Stimulated activated naive CD8-positive, alpha-beta T cell treated with anti-CD3 and anti-CD28 coated beads, Interleukin-15, Interleukin-2, amounts not matched to agents 100 ng/mL and 50 ng/mL, for 24 hours (primary cell): Measurements from ENCODE around the gene GPR150.
A peak's percentile ranks its signal among the peaks of the same experiment; 100 is the strongest.

Source experiments
- H3K27ac Mint-ChIP-seq: one replicate; pipeline ENCODE4 v1.8.0; 2021; ENCODE audit warnings: mild to moderate bottlenecking, mixed read lengths
- H3K27me3 Mint-ChIP-seq: one replicate; pipeline ENCODE4 v1.8.0; 2021; ENCODE audit warnings: mixed read lengths
- H3K36me3 Mint-ChIP-seq: one replicate; pipeline ENCODE4 v1.8.0; 2021; ENCODE audit warnings: low read depth, mixed read lengths
- H3K4me1 Mint-ChIP-seq: one replicate; pipeline ENCODE4 v1.8.0; 2021; ENCODE audit warnings: low read depth, mixed read lengths
- H3K4me3 Mint-ChIP-seq: one replicate; pipeline ENCODE4 v1.8.0; 2021; ENCODE audit warnings: mild to moderate bottlenecking, mixed read lengths
- H3K9me3 Mint-ChIP-seq: one replicate; pipeline ENCODE4 v1.8.0; 2021; ENCODE audit warnings: mixed read lengths

The GPR150 gene

DNA sequence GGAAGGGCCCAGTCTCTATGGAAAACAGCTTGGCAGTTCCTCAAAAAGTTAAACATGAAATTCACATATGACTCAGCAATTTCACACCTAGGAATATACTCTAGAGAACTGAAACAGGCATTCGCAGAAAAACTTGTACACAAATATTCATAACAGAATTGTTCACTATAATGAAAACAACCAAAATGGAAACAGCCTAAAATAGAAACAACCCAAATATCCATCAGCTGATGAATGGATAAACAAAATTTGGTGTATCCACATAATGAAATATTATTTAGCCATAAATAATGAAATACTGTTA lies 4.8 kb upstream of the GPR150 start:
- H3K4me3 Mint-ChIP-seq, result no peak overlapping the region
- peaks cover 10% of the 10 kb centered on the region for H3K9me3 Mint-ChIP-seq
- no peak overlapping the region for H3K27ac Mint-ChIP-seq
- H3K27me3 Mint-ChIP-seq, result no peaks in the 10 kb centered on the region
- H3K36me3 Mint-ChIP-seq, result peaks cover 20% of the 10 kb centered on the region
- H3K4me1 Mint-ChIP-seq, result peaks cover 34% of the 10 kb centered on the region

- Mint-ChIP-seq H3K4me1 (peaks cover 42% of the 10 kb centered on the region), H3K4me3 (no peak overlapping the region), H3K27me3 (no peaks in the 10 kb centered on the region), H3K9me3 (peaks cover 10% of the 10 kb centered on the region), H3K36me3 (peaks cover 20% of the 10 kb centered on the region), H3K27ac (no peak overlapping the region)
Measured at GRCh38 chr5:95617057-95617456, 2.8 kb upstream of the GPR150 start.

DNA sequence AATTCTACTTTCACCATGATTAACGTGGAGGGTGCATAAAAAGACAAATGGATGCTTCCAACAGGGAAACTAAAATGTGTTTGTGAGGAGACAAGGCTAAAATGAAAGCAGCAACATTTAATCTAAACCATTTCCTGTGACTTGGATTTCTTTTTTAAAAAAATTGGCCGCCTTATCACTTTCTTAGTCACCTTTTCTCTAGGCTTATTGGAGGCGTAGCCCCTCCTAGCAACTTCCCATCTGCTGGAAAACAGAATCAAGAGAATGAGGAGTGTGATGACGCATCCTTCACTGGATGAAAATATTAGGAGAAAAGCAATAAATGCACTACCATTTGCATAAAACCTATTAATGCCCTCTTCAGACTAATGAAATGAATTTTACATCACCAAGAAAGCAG lies 791 bp upstream of the GPR150 start:
- Mint-ChIP-seq H3K4me1 (peaks cover 40% of the 10 kb centered on the region), H3K27me3 (no peaks in the 10 kb centered on the region), H3K27ac (no peak overlapping the region), H3K36me3 (peaks cover 7% of the 10 kb centered on the region), H3K9me3 (peaks cover under 1% of the 10 kb centered on the region), H3K4me3 (peak overlapping the region; percentile 79)

DNA sequence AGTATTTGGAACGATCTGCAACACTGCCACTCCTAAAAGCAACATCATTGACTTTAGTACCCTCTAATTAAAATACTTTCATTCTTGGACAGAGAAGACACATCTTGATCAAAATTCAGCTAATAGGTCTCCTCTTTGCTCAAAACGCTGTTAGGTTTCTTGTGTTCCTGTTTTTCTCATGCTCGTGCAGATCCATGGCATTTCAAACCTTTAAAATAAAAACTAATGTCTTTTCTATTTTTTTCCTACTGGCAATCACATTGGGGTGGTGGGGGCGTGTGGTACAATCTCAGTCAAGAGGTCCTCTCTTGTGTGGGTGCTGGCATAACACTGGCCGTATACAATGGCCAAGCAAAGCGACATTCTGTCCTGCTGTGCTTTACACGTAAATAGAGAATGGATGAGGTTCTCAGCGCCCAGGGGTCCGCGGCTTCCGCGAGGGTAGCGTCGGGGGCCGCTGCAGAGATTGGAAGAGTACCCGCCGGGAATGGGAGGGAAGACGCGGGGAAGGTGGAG lies 315 bp upstream of the GPR150 start:
- Mint-ChIP-seq H3K4me1 (peaks cover 40% of the 10 kb centered on the region), H3K27ac (peak overlapping the region; percentile 32), H3K27me3 (no peaks in the 10 kb centered on the region), H3K36me3 (peaks cover 4% of the 10 kb centered on the region), H3K4me3 (peak overlapping the region; percentile 79), H3K9me3 (no peaks in the 10 kb centered on the region)

DNA sequence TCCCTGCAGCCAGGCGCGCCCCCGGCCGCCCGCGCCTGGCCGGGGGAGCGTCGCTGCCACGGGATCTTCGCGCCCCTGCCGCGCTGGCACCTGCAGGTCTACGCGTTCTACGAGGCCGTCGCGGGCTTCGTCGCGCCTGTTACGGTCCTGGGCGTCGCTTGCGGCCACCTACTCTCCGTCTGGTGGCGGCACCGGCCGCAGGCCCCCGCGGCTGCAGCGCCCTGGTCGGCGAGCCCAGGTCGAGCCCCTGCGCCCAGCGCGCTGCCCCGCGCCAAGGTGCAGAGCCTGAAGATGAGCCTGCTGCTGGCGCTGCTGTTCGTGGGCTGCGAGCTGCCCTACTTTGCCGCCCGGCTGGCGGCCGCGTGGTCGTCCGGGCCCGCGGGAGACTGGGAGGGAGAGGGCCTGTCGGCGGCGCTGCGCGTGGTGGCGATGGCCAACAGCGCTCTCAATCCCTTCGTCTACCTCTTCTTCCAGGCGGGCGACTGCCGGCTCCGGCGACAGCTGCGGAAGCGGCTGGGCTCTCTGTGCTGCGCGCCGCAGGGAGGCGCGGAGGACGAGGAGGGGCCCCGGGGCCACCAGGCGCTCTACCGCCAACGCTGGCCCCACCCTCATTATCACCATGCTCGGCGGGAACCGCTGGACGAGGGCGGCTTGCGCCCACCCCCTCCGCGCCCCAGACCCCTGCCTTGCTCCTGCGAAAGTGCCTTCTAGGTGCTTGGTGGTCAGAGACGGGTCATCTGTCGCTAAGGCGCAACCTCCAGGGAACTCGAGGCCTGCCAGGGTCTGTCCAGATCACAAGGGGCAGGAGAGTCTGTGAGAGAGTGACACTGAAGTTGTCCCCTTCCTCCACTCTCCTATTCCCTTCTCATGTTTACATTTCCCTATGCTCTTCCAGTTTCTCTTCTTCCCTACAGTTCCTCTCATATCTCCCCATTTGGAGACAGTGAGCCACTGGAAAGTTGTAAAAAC lies 1.3 kb downstream of the GPR150 start:
- no peaks in the 10 kb centered on the region for H3K27me3 Mint-ChIP-seq
- peak overlapping the region; percentile 81 for H3K27ac Mint-ChIP-seq
- H3K36me3 Mint-ChIP-seq, result no peaks in the 10 kb centered on the region
- no peaks in the 10 kb centered on the region for H3K9me3 Mint-ChIP-seq
- peak overlapping the region; percentile 67 for H3K4me3 Mint-ChIP-seq
- peaks cover 34% of the 10 kb centered on the region for H3K4me1 Mint-ChIP-seq

DNA sequence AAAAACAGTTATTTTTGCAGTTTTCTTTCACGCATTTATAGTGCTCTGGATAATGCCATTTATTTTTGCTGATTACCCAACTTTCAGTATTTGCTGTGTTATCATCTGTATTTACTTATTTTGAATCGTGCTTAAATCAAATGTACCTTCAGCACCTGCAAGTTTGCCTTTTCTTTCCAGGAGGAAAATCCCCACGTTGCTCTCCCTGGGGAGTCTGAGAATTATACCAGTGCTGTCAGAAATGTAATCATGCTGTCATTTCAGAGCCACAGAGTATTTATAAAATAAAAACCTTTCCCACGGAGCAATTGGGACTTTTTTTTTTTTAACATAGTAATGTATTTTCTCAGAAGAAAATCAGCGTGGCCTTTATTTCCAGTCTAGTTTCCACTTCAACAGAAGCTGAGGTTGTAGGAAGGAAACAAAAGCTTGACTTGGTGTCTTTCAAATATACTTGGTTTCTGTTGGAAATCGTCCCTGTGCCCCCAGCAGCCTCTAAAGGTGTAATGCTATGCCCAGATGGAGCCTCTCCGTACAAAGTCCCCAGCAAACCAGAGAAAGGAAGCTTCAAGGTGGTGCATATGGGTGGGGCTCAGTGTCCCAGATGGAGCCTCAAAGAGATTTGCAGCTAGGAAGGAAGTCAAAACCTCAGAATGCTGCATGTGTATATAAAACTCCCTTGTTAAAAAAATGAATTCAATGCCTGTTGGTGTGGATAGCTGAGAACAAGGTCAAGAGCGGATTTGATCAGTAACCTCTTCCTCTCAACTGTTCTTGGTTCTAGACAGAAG lies 2.1 kb downstream of the GPR150 start:
- Mint-ChIP-seq H3K9me3 (no peaks in the 10 kb centered on the region), H3K27ac (peak overlapping the region; percentile 81), H3K36me3 (no peaks in the 10 kb centered on the region), H3K27me3 (no peaks in the 10 kb centered on the region), H3K4me3 (peak overlapping the region; percentile 67), H3K4me1 (peaks cover 34% of the 10 kb centered on the region)

GRCh38 chr5:95623706-95624105 lies 3.8 kb downstream of the GPR150 start:
- Mint-ChIP-seq H3K27me3 (no peaks in the 10 kb centered on the region), H3K27ac (no peak overlapping the region), H3K4me3 (no peak overlapping the region), H3K36me3 (no peaks in the 10 kb centered on the region), H3K9me3 (no peaks in the 10 kb centered on the region), H3K4me1 (peaks cover 28% of the 10 kb centered on the region)

DNA sequence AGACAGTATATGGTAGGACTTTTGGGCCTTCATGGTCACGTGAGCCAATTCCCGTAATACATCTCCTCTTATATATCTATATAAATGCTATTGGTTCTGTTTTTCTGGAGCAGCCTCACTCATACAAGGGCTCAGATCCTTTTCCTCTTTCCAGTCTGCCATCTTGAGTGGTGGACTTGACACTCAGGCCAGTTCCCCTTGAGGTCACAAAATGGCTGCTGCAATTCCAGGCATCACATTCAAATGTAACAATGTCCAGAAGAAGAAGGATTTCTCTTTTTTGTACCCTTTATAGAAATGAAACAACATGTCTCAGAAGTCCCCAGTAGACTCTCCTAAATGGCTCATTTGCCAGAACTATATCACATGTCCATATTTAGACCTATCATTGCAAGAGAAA lies 4.5 kb downstream of the GPR150 start:
- H3K27me3 Mint-ChIP-seq, result no peaks in the 10 kb centered on the region
- no peak overlapping the region for H3K27ac Mint-ChIP-seq
- H3K36me3 Mint-ChIP-seq, result no peaks in the 10 kb centered on the region
- peaks cover 22% of the 10 kb centered on the region for H3K4me1 Mint-ChIP-seq
- H3K9me3 Mint-ChIP-seq, result no peaks in the 10 kb centered on the region
- H3K4me3 Mint-ChIP-seq, result no peak overlapping the region

GRCh38 chr5:95626701-95627100 lies 6.8 kb downstream of the GPR150 start:
- Mint-ChIP-seq H3K27ac (no peak overlapping the region), H3K36me3 (no peaks in the 10 kb centered on the region), H3K4me3 (no peak overlapping the region)

DNA sequence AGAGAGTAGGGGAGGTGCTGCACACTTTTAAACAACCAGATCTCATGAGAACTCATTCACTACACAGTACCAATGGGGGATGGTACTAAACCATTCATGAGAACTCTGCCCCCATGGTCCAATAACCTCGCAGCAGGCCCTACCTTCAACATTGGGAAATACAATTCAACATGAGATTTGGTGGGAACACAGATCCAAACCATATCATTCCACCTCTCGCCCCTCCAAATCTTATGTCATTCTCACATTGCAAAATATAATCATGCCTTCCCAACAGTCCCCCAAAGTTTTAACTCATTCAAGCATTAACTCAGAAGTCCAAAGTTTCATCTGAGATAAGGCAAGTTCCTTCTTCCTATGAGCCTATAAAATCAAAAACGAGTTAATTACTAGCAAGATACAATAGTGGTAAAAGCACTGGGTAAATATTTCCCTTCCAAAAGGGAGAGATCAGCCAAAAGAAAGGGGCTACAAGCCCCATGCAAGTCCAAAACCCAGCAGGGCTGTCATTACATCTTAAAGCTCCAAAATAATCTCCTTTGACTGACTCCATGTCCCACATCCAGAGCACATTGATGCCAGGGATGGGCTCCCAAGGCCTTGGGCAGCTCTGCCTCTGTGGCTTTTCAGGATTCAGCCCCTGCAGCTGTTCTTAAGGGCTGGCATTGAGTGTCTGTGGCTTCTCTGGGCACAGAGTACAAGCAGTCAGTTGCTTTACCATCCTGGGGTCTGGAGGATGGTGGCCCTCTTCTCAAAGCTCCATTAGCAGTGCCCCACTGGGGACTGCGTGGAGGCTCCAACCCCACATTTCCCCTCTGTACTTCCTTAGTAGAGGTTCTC lies 8.3 kb downstream of the GPR150 start:
- Mint-ChIP-seq H3K27me3 (no peaks in the 10 kb centered on the region), H3K4me3 (no peak overlapping the region), H3K36me3 (peaks cover 4% of the 10 kb centered on the region), H3K4me1 (peaks cover 20% of the 10 kb centered on the region), H3K27ac (no peak overlapping the region), H3K9me3 (peaks cover 14% of the 10 kb centered on the region)

More at GRCh38 chr5:95626701-95627100, 6.8 kb downstream of the GPR150 start:
- Mint-ChIP-seq H3K27me3 (no peaks in the 10 kb centered on the region), H3K9me3 (peaks cover 6% of the 10 kb centered on the region), H3K4me1 (peaks cover 20% of the 10 kb centered on the region)

GRCh38 chr5:95628933-95629332 lies 9.0 kb downstream of the GPR150 start:
- Mint-ChIP-seq H3K9me3 (peaks cover 14% of the 10 kb centered on the region), H3K27me3 (no peaks in the 10 kb centered on the region), H3K4me3 (no peak overlapping the region), H3K27ac (no peak overlapping the region), H3K36me3 (peaks cover 4% of the 10 kb centered on the region), H3K4me1 (peaks cover 20% of the 10 kb centered on the region)

DNA sequence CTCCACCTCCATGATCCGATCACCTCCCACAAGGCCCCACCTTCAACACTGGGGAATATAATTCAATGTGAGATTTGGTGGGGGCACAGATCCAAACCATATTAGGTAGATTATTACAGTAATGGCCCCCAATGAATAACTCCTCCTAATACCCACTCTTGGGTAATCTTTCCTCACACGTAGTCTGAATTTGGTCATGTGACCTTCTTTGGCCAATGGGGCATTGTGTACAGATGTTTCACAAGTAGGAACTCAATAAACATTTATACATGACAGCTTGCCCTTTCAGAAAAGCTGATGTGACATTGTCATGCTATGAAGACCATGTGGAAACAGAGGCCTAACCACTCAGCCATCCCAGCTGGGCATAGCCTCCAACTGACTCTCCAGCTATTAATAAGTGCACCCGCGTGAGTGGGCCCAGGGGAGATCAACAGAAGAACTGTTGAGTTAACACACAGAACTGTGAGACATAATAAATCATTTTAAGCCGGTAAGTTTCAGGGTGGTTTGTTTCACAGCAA lies 10.6 kb downstream of the GPR150 start:
- H3K27me3 Mint-ChIP-seq, result no peaks in the 10 kb centered on the region
- H3K4me1 Mint-ChIP-seq, result peaks cover 20% of the 10 kb centered on the region
- H3K36me3 Mint-ChIP-seq, result peaks cover 4% of the 10 kb centered on the region
- no peak overlapping the region for H3K4me3 Mint-ChIP-seq
- no peak overlapping the region for H3K27ac Mint-ChIP-seq
- peaks cover 14% of the 10 kb centered on the region for H3K9me3 Mint-ChIP-seq

GRCh38 chr5:95631255-95631958 lies 11.5 kb downstream of the GPR150 start:
- Mint-ChIP-seq H3K27ac (peak overlapping the region; percentile 95), H3K9me3 (peaks cover 14% of the 10 kb centered on the region), H3K4me3 (peak overlapping the region; percentile 15), H3K4me1 (peaks cover 20% of the 10 kb centered on the region), H3K36me3 (peaks cover 4% of the 10 kb centered on the region), H3K27me3 (no peaks in the 10 kb centered on the region)
